GM18858 (cell line): Measurements from ENCODE around the gene FBXW11.

Experiments used
- ATAC-seq: cut with Tn5 transposase; IDR thresholded peaks from one replicate; pipeline ENCODE4 v1.9.1; 2021; ENCODE audit not compliant: unreplicated experiment

Gene FBXW11

DNA sequence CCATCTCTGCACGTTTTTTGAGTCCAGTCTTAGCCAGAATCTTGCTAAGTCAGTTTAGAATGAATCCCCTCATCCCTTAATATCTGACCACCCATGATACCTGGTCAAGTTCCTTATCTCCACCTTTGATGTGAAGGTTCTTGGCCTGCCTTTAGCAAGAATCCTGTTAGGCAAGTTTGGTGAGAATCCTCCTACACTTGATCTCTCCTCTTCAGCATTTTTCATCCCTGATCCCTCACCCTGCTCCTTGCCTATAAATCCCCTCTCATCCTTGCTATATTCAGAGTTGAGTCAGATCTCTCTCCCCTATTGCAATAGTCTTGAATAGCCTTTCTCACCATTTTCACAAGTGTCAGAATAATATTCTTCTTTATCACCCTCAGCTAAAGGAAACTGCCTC lies 189.8 kb downstream of the FBXW11 start:
- ATAC-seq = no peak

DNA sequence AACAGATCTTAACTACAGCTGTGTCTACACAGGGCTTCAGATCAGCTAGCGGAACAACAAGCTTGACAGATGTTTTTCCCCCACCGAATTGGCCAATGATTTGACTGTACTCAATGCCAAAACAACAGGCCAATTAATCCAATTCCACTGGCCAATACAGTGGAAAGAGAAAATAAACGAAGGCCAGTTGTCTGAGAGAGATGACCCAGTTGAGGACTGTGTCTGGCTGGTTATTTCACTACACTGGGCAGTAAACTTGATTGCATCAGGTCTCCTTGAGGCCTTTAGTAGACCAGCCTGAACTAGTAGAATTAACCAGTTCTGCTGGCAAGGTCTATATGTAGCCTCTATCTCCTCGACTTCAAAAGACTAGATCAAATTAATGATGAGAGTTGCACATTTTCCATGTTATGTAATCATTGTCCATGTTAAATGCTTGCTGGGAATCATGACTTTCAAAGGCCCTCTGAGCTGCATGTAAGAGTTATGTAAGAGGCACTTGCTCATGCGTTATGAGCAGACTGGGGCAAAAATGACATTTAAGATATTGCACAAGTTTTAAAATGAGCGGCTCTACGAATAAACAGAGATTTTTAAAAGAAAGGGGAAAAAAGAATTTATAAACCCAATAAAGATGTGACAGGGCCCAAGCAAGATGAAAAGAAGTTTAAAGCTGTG lies 192.5 kb downstream of the FBXW11 start:
- no peak for ATAC-seq

DNA sequence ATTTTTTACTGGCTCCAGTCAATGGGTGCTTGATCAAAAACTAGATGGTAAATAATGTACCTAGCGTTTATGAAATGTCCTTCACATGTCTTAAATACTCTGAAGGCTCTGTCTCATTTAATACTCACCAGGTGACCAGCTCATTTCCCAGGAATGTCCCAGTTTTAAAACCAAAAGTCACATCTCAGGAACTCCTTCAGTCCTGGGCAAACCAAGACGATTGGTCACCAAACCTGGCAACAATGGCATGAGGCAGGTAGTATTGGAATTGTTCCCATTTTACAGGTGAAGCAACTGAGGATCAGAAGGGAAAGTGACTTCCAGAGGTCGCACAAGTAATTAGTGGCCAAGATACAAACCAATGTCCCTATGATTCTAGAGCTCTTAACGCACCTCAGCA lies 193.2 kb downstream of the FBXW11 start:
- no peak for ATAC-seq
